OCI-LY7 (cell line): ENCODE data around the gene SPATA32. TPM values are rescaled to one million over a fixed set of nuclear protein-coding genes. Genes with fewer than 3 reads are reported as not detected.

ENCODE experiments used
- BruUV-seq: library from RNA; stranded (reverse); fragments of 400-500 nt; replicated peaks from 2 replicates; lab custom pipeline; 2021; lab: Mats Ljungman, UMichigan
- CTCF ChIA-PET: fragments of 300-600 bp; sonication (Branson Sonifier 250); formaldehyde crosslinking; loops from one replicate; lab custom pipeline; 2022; ENCODE audit warnings: antibody characterized with exemption; ENCODE audit not compliant: unreplicated experiment; lab: Charles Lee
- POLR2A ChIA-PET: fragments of 300-600 bp; sonication (Branson Sonifier 250); formaldehyde crosslinking; loops from one replicate; lab custom pipeline; 2022; ENCODE audit warnings: antibody characterized with exemption; lab: Charles Lee
- DNase-seq: peaks from one replicate; pipeline ENCODE4 v3.0.0-alpha.2; 2015; ENCODE audit warnings: low spot score
- H2AFZ ChIP-seq: fragments of 200-600 bp; sonication (generic), shearing (Covaris generic); 2 replicates; pipeline ENCODE4 v1.6.1; 2014; ENCODE audit warnings: mild to moderate bottlenecking, antibody characterized with exemption, low read length, moderate library complexity
- H3K27ac ChIP-seq: fragments of 200-600 bp; sonication (generic); 2 replicates; pipeline ENCODE4 v1.5.1; 2014; ENCODE audit warnings: mixed run types, low read depth, mild to moderate bottlenecking, moderate library complexity, low read length, inconsistent platforms; ENCODE audit not compliant: poor library complexity, severe bottlenecking
- H3K36me3 ChIP-seq: fragments of 200-600 bp; sonication (generic); 2 replicates; pipeline ENCODE4 v1.6.1; 2014; ENCODE audit warnings: mild to moderate bottlenecking, antibody characterized with exemption, low read length, moderate library complexity, mixed read lengths; ENCODE audit not compliant: insufficient read depth
- H3K4me1 ChIP-seq: fragments of 200-600 bp; sonication (generic); 2 replicates; pipeline ENCODE4 v1.5.1; 2014; ENCODE audit warnings: mild to moderate bottlenecking, low read length; ENCODE audit not compliant: insufficient read depth, poor library complexity, severe bottlenecking
- H3K4me2 ChIP-seq: fragments of 200-600 bp; sonication (generic); 2 replicates; pipeline ENCODE4 v1.6.1; 2014; ENCODE audit warnings: mild to moderate bottlenecking, low read length
- H3K4me3 ChIP-seq: fragments of 200-600 bp; sonication (generic); 2 replicates; pipeline ENCODE4 v1.5.1; 2014; ENCODE audit warnings: mild to moderate bottlenecking, low read depth, low read length; ENCODE audit not compliant: poor library complexity, severe bottlenecking
- H3K79me2 ChIP-seq: fragments of 200-600 bp; sonication (generic); 2 replicates; pipeline ENCODE4 v1.6.1; 2016; ENCODE audit warnings: low read depth, mild to moderate bottlenecking, low read length, moderate library complexity, mixed read lengths; ENCODE audit not compliant: insufficient read depth
- H3K9me2 ChIP-seq: fragments of 200-600 bp; sonication (generic); 2 replicates; pipeline ENCODE4 v1.6.1; 2016; ENCODE audit warnings: mild to moderate bottlenecking, low read length, mixed read lengths; ENCODE audit not compliant: insufficient read depth
- H3K9me3 ChIP-seq: fragments of 200-600 bp; sonication (generic); 2 replicates; pipeline ENCODE4 v1.6.1; 2014; ENCODE audit warnings: mild to moderate bottlenecking, mixed run types, low read length, mixed read lengths
- H4K20me1 ChIP-seq: fragments of 200-600 bp; sonication (generic); 2 replicates; pipeline ENCODE4 v1.6.1; 2014; ENCODE audit warnings: mild to moderate bottlenecking, antibody characterized with exemption, low read length, moderate library complexity, mixed read lengths; ENCODE audit not compliant: insufficient read depth
- CTCF ChIP-seq: fragments of 200-600 bp; sonication (generic); conservative IDR thresholded peaks from 2 replicates; pipeline ENCODE4 v1.5.1; 2014; ENCODE audit warnings: mild to moderate bottlenecking, antibody characterized with exemption, low read length, moderate library complexity, mixed read lengths
- EZH2phosphoT487 ChIP-seq: fragments of 200-600 bp; sonication (generic); IDR thresholded peaks from 2 replicates; pipeline ENCODE4 v1.6.1; 2018; ENCODE audit warnings: low read depth, borderline replicate concordance, mild to moderate bottlenecking, mixed run types, antibody characterized with exemption, low read length, moderate library complexity, mixed read lengths
- intact Hi-C: fragments of 100-400 bp; cut with micrococcal nuclease; formaldehyde crosslinking; loops from one replicate; pipeline ENCODE4 v1.10.0; 2022; ENCODE audit not compliant: unreplicated experiment
- total RNA-seq, 2 experiments: library from RNA; depleted of rRNA in 1 of 2; stranded (reverse); fragments of >200 nt in 1 of 2; shearing (Covaris generic) in 1 of 2; gene quantifications; 2 replicates each; pipeline ENCODE4 v1.2.3, GENCODE V29; 2014 to 2022

Gene SPATA32
- total RNA-seq, 2 experiments from 2014 or later, result not detected

GRCh38 chr17:45226576-45226975, 35.3 kb downstream of the SPATA32 start:
- Histone ChIP-seq H3K27ac (peak overlapping the region; percentile 97), H3K4me3 (peak overlapping the region; percentile 96), H3K4me1 (peaks cover 84% of the 10 kb centered on the region), H3K4me2 (peak overlapping the region; percentile 98), H3K9me2 (no peaks in the 10 kb centered on the region), H3K79me2 (peaks cover 76% of the 10 kb centered on the region), H4K20me1 (no peaks in the 10 kb centered on the region), H3K9me3 (no peaks in the 10 kb centered on the region), H3K36me3 (no peaks in the 10 kb centered on the region), H2AFZ (no peak overlapping the region; the same call in 1 of the 2 replicates)
- ChIA-PET CTCF (interaction anchor here (0.6 to 1.1 kb wide), 3 partner anchors 9 to 91 kb away, joined by 3 to 4 read pairs (median 3); no protein-coding TSS in a partner anchor), POLR2A (interaction anchor here (0.8 to 1.4 kb wide), 6 partner anchors 13 to 114 kb away, joined by 3 to 4 read pairs (median 4); partner anchors contain the start of gene MAP3K14)
- intact Hi-C loops, result loop anchor here (2.0 to 5.0 kb wide), 2 partner anchors 20 to 91 kb away; partner anchors contain the start of gene MAP3K14
- DNase-seq, result peak; percentile 24
- no peak for TF ChIP-seq CTCF
- TF ChIP-seq EZH2phosphoT487, result no peak
- TSS peak; percentile 92 for BruUV-seq

GRCh38 chr17:45225964-45226530, 35.8 kb downstream of the SPATA32 start:
- Histone ChIP-seq H3K4me1 (peaks cover 82% of the 10 kb centered on the region), H4K20me1 (0 out of 2 replicates have a peak, but pooled peaks cover under 1% of the 10 kb centered on the region), H3K79me2 (peaks cover 76% of the 10 kb centered on the region), H3K4me3 (peak overlapping the region; percentile 96), H3K27ac (peak overlapping the region; percentile 97), H3K4me2 (peak overlapping the region; percentile 98), H3K9me3 (no peaks in the 10 kb centered on the region), H3K9me2 (no peaks in the 10 kb centered on the region), H2AFZ (no peak overlapping the region; the same call in 1 of the 2 replicates), H3K36me3 (no peaks in the 10 kb centered on the region)
- POLR2A ChIA-PET, result interaction anchor here (0.5 to 1.4 kb wide), 10 partner anchors 13 to 113 kb away, joined by 3 to 5 read pairs (median 3); partner anchors contain the start of gene MAP3K14
- DNase-seq, result peak; percentile 98
- TF ChIP-seq CTCF (no peak), EZH2phosphoT487 (no peak)
- CTCF ChIA-PET, result interaction anchor here (0.6 to 1.2 kb wide), 4 partner anchors 9 to 91 kb away, joined by 3 to 4 read pairs (median 3); no protein-coding TSS in a partner anchor
- BruUV-seq, result no TSS peak
- intact Hi-C loops, result loop anchor here (2.0 to 5.0 kb wide), 2 partner anchors 21 to 91 kb away; partner anchors contain the start of gene MAP3K14
